ENCODE measurements around the gene TUBGCP6.

Gene TUBGCP6

DNA sequence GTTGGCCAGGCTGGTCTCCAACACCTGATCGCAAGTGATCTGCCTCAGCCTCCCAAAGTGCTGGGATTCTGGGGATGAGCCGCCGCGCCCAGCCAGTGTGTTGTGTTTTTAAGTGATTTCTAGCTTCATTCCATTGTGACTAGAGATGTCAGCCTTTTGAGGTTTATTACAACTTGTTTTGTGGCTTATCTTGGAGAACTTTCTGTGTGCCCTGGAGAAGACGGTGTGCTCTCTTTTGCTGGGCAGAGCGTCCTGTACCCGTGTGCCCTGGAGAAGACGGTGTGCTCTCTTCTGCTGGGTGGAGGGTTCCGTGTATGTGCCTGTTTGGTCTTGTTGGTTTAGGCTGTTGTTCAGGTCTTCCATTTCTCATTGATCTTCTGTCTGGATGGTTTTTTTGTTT lies 31.6 kb downstream of the TUBGCP6 start:
- Histone ChIP-seq H3K4me3 (ENCODE audit: low read depth, low read length) (no peak overlapping the region), H3K4me1 (no peaks in the 10 kb centered on the region), H3K9me3 (no peaks in the 10 kb centered on the region), H3K36me3 (peaks cover 62% of the 10 kb centered on the region), H3K27me3 (no peaks in the 10 kb centered on the region)
- TF ChIP-seq, protein P1, sequence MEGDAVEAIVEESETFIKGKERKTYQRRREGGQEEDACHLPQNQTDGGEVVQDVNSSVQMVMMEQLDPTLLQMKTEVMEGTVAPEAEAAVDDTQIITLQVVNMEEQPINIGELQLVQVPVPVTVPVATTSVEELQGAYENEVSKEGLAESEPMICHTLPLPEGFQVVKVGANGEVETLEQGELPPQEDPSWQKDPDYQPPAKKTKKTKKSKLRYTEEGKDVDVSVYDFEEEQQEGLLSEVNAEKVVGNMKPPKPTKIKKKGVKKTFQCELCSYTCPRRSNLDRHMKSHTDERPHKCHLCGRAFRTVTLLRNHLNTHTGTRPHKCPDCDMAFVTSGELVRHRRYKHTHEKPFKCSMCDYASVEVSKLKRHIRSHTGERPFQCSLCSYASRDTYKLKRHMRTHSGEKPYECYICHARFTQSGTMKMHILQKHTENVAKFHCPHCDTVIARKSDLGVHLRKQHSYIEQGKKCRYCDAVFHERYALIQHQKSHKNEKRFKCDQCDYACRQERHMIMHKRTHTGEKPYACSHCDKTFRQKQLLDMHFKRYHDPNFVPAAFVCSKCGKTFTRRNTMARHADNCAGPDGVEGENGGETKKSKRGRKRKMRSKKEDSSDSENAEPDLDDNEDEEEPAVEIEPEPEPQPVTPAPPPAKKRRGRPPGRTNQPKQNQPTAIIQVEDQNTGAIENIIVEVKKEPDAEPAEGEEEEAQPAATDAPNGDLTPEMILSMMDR (IDR thresholded peaks at IDR 0.05; ENCODE audit: low read depth, low read length): no peak
- DNase-seq: no peak

DNA sequence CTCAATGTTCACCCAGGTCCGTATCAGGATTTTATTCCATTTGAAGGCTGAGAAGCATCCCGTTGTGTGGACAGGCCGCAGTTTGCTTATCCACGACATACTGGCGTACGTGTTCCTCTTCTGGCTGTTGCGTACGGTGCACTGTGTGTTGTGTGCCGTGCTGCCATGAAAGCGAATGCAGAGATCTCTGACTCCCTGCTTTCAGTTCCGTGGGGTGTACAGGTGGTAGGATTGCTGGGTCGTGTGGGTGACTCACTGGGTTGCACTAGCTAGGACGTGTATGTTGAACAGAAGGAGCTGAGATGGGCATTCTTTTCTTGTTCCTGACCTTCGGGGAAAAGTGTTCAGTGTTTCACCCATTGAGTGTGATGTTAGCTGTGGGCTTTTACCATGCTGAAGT lies 33.7 kb downstream of the TUBGCP6 start:
- TF ChIP-seq, protein P1 (IDR thresholded peaks at IDR 0.05; ENCODE audit: low read depth, low read length): no peak
- no peaks in the 10 kb centered on the region for H3K27me3 ChIP-seq
- no peak for DNase-seq
- H3K9me3 ChIP-seq: no peaks in the 10 kb centered on the region
- no peak overlapping the region for H3K4me3 ChIP-seq (ENCODE audit: low read depth, low read length)
- peaks cover 55% of the 10 kb centered on the region for H3K36me3 ChIP-seq
- peaks cover 6% of the 10 kb centered on the region for H3K4me1 ChIP-seq

DNA sequence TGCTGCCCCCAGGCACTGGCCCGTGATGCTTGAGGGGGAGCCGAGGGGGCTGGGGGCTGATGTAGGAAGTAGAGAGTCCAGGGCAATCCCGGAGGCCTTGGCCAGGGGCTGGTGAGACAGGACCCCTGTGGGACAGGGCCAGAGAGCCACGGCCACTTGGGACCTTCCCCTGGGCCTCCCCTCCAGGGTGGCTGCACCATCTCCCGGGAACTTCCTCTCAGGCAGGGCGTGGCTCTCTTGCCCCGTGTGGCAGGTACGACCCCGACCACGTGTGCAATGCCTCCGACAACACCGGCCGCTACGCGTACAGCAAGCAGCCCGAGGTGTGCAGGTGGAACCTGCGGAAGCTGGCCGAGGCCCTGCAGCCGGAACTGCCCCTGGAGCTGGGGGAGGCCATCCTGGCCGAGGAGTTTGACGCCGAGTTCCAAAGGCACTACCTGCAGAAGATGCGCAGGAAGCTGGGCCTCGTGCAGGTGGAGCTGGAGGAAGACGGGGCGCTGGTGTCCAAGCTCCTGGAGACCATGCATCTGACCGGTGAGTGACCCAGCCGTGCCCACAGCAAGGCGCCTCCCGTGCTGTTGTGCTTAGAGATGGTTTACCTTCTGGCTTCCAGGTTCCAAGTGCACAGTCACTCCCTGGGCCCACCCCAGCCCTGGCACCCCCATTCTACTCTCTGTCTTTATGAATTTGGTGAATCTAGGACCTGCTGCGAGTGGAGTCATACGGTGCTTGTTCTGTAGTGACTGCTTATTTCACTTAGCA lies 34.3 kb downstream of the TUBGCP6 start:
- no peak for DNase-seq
- H3K36me3 ChIP-seq: peaks cover 52% of the 10 kb centered on the region

DNA sequence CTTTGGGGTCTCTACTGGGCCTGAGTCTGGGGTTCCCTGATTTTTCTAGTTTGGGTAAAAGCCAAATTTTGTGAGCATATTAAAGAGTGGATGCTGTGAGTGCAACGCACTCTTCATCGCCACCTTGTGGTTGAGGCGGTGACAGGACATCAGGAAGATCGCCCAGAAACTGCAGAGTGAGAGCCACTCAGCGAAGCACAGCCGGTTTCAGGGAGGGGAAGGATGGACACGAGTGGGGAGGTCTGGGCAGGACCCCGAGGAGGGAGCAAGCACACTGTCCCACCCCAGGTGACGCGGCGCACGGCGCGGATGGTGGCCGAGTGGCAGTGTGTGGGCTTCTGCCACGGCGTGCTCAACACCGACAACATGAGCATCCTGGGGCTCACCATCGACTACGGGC lies 34.9 kb downstream of the TUBGCP6 start:
- H3K4me1 ChIP-seq: peaks cover 6% of the 10 kb centered on the region
- peak; percentile 79 for DNase-seq
- no peaks in the 10 kb centered on the region for H3K9me3 ChIP-seq
- no peaks in the 10 kb centered on the region for H3K27me3 ChIP-seq
- TF ChIP-seq, protein P1 (IDR thresholded peaks at IDR 0.05; ENCODE audit: low read depth, low read length): peak; percentile 98
- peaks cover 49% of the 10 kb centered on the region for H3K36me3 ChIP-seq
- H3K4me3 ChIP-seq (ENCODE audit: low read depth, low read length): no peak overlapping the region

More for the DNA sequence above, 34.3 kb downstream of the TUBGCP6 start:
- Histone ChIP-seq H3K27me3 (no peaks in the 10 kb centered on the region), H3K4me1 (peaks cover 6% of the 10 kb centered on the region), H3K4me3 (ENCODE audit: low read depth, low read length) (no peak overlapping the region), H3K9me3 (no peaks in the 10 kb centered on the region)
- TF ChIP-seq, protein P1 (IDR thresholded peaks at IDR 0.05; ENCODE audit: low read depth, low read length): no peak

DNA sequence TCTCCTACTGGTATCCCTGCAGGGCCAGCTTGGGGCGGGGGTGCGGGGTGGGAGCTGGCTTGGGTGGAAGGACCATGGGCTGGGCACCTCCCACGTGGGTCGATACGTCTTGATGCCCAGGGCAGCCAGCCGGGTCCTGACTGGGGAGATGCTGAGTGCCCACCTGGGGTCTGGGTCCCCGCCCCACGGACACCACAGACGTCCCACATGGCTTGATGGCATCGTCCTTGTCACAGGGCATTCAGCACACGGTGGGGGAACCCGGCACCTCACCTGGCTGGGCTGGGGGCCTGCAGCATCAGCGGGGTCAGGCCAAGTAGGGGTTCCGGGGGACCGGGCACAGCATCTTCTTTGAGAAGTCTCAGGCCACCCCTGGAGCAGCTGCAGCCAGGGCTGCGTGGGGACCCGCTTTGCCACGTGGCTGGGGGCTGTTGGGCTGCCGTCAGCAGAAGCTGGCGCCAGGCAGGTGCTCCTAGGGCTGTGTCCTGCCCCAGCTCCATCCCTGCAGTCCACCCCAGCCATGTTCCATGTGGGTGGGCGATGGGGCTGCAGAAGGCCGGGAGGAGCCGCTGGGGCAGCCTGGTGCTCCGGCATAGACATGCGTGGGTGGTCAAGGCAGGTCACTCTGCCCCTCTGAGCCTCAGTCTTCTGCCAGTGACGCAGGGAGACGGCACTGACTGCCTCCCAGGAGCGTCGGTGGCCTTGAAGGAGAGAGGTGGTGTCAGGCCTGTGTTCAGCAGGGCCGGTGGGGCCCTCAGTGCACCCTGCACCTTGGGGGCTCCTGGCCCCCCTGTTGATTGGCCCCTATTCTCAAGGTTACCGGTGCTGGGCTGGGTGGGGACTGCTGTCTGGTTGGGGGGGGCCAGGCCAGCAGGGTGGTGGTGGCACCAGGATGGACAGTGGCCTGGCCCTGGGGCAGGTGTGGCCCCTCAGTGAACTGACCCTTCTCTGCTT lies 35.6 kb downstream of the TUBGCP6 start:
- TF ChIP-seq, protein P1 (IDR thresholded peaks at IDR 0.05; ENCODE audit: low read depth, low read length): no peak
- H3K4me1 ChIP-seq: peaks cover 6% of the 10 kb centered on the region
- peaks cover 49% of the 10 kb centered on the region for H3K36me3 ChIP-seq
- H3K9me3 ChIP-seq: no peaks in the 10 kb centered on the region
- H3K4me3 ChIP-seq (ENCODE audit: low read depth, low read length): no peak overlapping the region
- H3K27me3 ChIP-seq: no peaks in the 10 kb centered on the region
- peak; percentile 19 for DNase-seq

Measured in BE2C (cell line).